GM12878 (cell line): ENCODE measurements around the gene ASH1L. TPM values are rescaled to one million over a fixed set of nuclear protein-coding genes. Genes with fewer than 3 reads are reported as not detected.

Experiments used
- ATAC-seq: fragments of 200-7000 bp; cut with Tn5 transposase; 3 replicates; pipeline ENCODE4 v1.9.1; 2020; ENCODE audit warnings: mild to moderate bottlenecking, moderate library complexity
- BruUV-seq: library from RNA; stranded (reverse); fragments of 400-500 nt; replicated peaks from 2 replicates; lab custom pipeline; 2021; lab: Mats Ljungman, UMichigan
- CTCF ChIA-PET: fragments of 300-600 bp; sonication (Branson Sonifier 250); formaldehyde crosslinking; extraction: SDS; loops from one replicate; lab custom pipeline; 2021; ENCODE audit warnings: inconsistent platforms; lab: Yijun Ruan, JAX
- POLR2A ChIA-PET: fragments of 350-600 bp; formaldehyde crosslinking; extraction: SDS; loops from one replicate; lab custom pipeline; 2021; ENCODE audit warnings: inconsistent platforms; lab: Charles Lee
- RAD21 ChIA-PET: fragments of 300-600 bp; sonication (Branson Sonifier 250); formaldehyde crosslinking; loops from one replicate; lab custom pipeline; 2023; ENCODE audit warnings: antibody characterized with exemption; ENCODE audit not compliant: unreplicated experiment; lab: Charles Lee
- SMC1A ChIA-PET: fragments of 300-600 bp; sonication (Branson Sonifier 250); formaldehyde crosslinking; loops from one replicate; lab custom pipeline; 2023; ENCODE audit not compliant: unreplicated experiment, uncharacterized antibody; lab: Charles Lee
- DNase-seq: peaks from one replicate; pipeline ENCODE4 v3.0.0-alpha.2; 2011; ENCODE audit warnings: low read depth, low spot score
- FAIRE-seq: peaks from 3 replicates; lab custom pipeline; 2011; peaks lifted over from hg19 to GRCh38; lab: Jason Lieb, UNC
- H2AFZ ChIP-seq: 2 replicates; pipeline ENCODE4 v1.6.0; 2011; ENCODE audit warnings: low read depth, low read length, control low read depth; ENCODE audit not compliant: control insufficient read depth
- H3K27ac ChIP-seq: 2 replicates; pipeline ENCODE4 v1.5.1; 2011; ENCODE audit warnings: control low read depth; ENCODE audit not compliant: control insufficient read depth, insufficient read depth
- H3K27me3 ChIP-seq, 2 experiments: replicated peaks in 1 of 2; 2 replicates each; pipeline versions ENCODE4 v1.6.0 to v1.6.1; 2011; ENCODE audit warnings: low read length in 1 of 2; ENCODE audit not compliant: control insufficient read depth in 2 of 2, insufficient read depth in 2 of 2
- H3K36me3 ChIP-seq, 2 experiments: 2 replicates each; pipeline ENCODE4 v1.5.1; 2011; ENCODE audit warnings: low read length in 1 of 2; ENCODE audit not compliant: control insufficient read depth in 2 of 2, insufficient read depth in 2 of 2
- H3K4me1 ChIP-seq: 2 replicates; pipeline ENCODE4 v1.6.1; 2011; ENCODE audit warnings: mild to moderate bottlenecking, low read length, moderate library complexity, mixed read lengths; ENCODE audit not compliant: control insufficient read depth, insufficient read depth
- H3K4me2 ChIP-seq: 2 replicates; pipeline ENCODE4 v1.6.0; 2011; ENCODE audit warnings: control low read depth; ENCODE audit not compliant: control insufficient read depth, insufficient read depth
- H3K4me3 ChIP-seq: fragments of 200-600 bp; sonication (generic); 2 replicates; pipeline ENCODE4 v1.5.1; 2016
- H3K79me2 ChIP-seq: 2 replicates; pipeline ENCODE4 v1.6.0; 2011; ENCODE audit warnings: low read length; ENCODE audit not compliant: control insufficient read depth, insufficient read depth
- H3K9ac ChIP-seq: 2 replicates; pipeline ENCODE4 v1.8.0; 2011; ENCODE audit warnings: low read length, control low read depth, mixed read lengths; ENCODE audit not compliant: control insufficient read depth, insufficient read depth
- H3K9me3 ChIP-seq: replicated peaks from 3 replicates; pipeline ENCODE4 v1.5.1; 2011; ENCODE audit warnings: mild to moderate bottlenecking, low read length; ENCODE audit not compliant: control insufficient read depth, insufficient read depth
- H4K20me1 ChIP-seq: 2 replicates; pipeline ENCODE4 v1.6.0; 2011; ENCODE audit not compliant: control insufficient read depth, insufficient read depth
- CBFB ChIP-seq: IDR thresholded peaks from 2 replicates; pipeline ENCODE4 v1.6.1; 2016; ENCODE audit warnings: antibody characterized with exemption, low read depth
- EGR1 ChIP-seq, 2 experiments: IDR thresholded peaks; 1 replicate in 1 of 2; 2 replicates in 1 of 2; pipeline ENCODE4 v1.6.1; 2011 to 2012; ENCODE audit warnings: low read depth in 2 of 2, low read length in 2 of 2, borderline replicate concordance in 1 of 2, mild to moderate bottlenecking in 1 of 2, moderate library complexity in 1 of 2
- FOS ChIP-seq: IDR thresholded peaks from 3 replicates; pipeline ENCODE4 v1.6.1; 2011; ENCODE audit warnings: borderline replicate concordance; ENCODE audit not compliant: insufficient read length; ENCODE audit errors: extremely low read depth
- GATAD2B ChIP-seq: fragments of 450-650 bp; conservative IDR thresholded peaks from 2 replicates; pipeline ENCODE4 v1.6.1; 2017; ENCODE audit warnings: low read depth, mild to moderate bottlenecking, moderate library complexity
- MXI1 ChIP-seq: fragments of 150-350 bp; IDR thresholded peaks from 2 replicates; pipeline ENCODE4 v1.6.1; 2011; ENCODE audit warnings: low read depth, mild to moderate bottlenecking, inconsistent platforms, low read length, improper control_type of control experiment
- NFXL1 ChIP-seq: fragments of 450-650 bp; IDR thresholded peaks from 2 replicates; pipeline ENCODE4 v1.6.1; 2017; ENCODE audit warnings: antibody characterized with exemption, mild to moderate bottlenecking, borderline replicate concordance
- NFYB ChIP-seq: IDR thresholded peaks from 2 replicates; pipeline ENCODE4 v1.6.1; 2011; ENCODE audit warnings: low read depth, mild to moderate bottlenecking, low read length, improper control_type of control experiment, moderate library complexity; ENCODE audit not compliant: insufficient read depth
- PML ChIP-seq: IDR thresholded peaks from 2 replicates; pipeline ENCODE4 v1.6.1; 2012; ENCODE audit warnings: low read length, inconsistent platforms
- POLR2A ChIP-seq: IDR thresholded peaks from 2 replicates; pipeline ENCODE4 v1.6.1; 2011; ENCODE audit warnings: low read depth, mild to moderate bottlenecking, low read length
- POU2F2 ChIP-seq: IDR thresholded peaks from 3 replicates; pipeline ENCODE4 v1.6.1; 2011; ENCODE audit warnings: low read depth, mild to moderate bottlenecking, low read length, borderline replicate concordance
- RBBP5 ChIP-seq: fragments of 200-600 bp; sonication (generic); conservative IDR thresholded peaks from 2 replicates; pipeline ENCODE4 v1.6.1; 2016
- STAT1 ChIP-seq: fragments of 450-650 bp; conservative IDR thresholded peaks from 2 replicates; pipeline ENCODE4 v1.6.1; 2014; ENCODE audit warnings: antibody characterized with exemption, mild to moderate bottlenecking
- TBL1XR1 ChIP-seq: IDR thresholded peaks from 2 replicates; pipeline ENCODE4 v1.6.1; 2012; ENCODE audit warnings: low read depth, low read length, improper control_type of control experiment
- WGBS: methylation state at CpG from one replicate; pipeline ENCODE4 v1.1.6; 2016; ENCODE audit warnings: low lambda C conversion rate; ENCODE audit not compliant: insufficient replicate concordance, insufficient coverage; ENCODE audit errors: missing lambda C conversion rate; 5-methylcytosine and 5-hydroxymethylcytosine counted together
- in situ Hi-C: fragments of 300-500 bp; cut with MboI; formaldehyde crosslinking; loops from 9 replicates; pipeline ENCODE4 v1.14.3; 2018; ENCODE audit warnings: mixed read lengths
- intact Hi-C: fragments of 100-400 bp; cut with micrococcal nuclease; formaldehyde crosslinking; loops from one replicate; pipeline ENCODE4 v1.14.2; 2022; ENCODE audit not compliant: unreplicated experiment
- polyA plus RNA-seq, 11 experiments: library from polyadenylated mRNA; depleted of rRNA in 4 of 11; unstranded in 6 of 11; stranded (reverse) in 5 of 11; fragments of >200 nt; fragmentation: Nextera tagmentation in 4 of 11; fragmentation: Illumina TruSeq in 1 of 11; extraction: Ambion mirVana in 4 of 11; extraction: Trizol in 1 of 11; gene quantifications; 1 replicate in 1 of 11; 2 replicates in 10 of 11; pipeline versions ENCODE4 v1.2.1 to v1.2.3, GENCODE V29; 2011 to 2016; ENCODE audit warnings: inconsistent platforms in 2 of 11, missing spikeins in 2 of 11, low read depth in 1 of 11
- total RNA-seq, 4 experiments: library from RNA; depleted of rRNA in 3 of 4; stranded (reverse); fragments of >200 nt in 3 of 4; fragmentation: Illumina TruSeq in 1 of 4; extraction: Trizol in 1 of 4; gene quantifications; 2 replicates each; pipeline versions ENCODE4 v1.2.1 to v1.2.3, GENCODE V29; 2013 to 2021
- TF ChIP-seq, protein P1 (sequence below): IDR thresholded peaks from 2 replicates; pipeline ENCODE4 v1.6.1; 2012; ENCODE audit warnings: low read depth, low read length, improper control_type of control experiment
- TF ChIP-seq, protein P2 (sequence below): IDR thresholded peaks from 2 replicates; pipeline ENCODE4 v1.6.1; 2012; ENCODE audit warnings: low read length, inconsistent platforms
- TF ChIP-seq, protein P3 (sequence below): fragments of 450-650 bp; IDR thresholded peaks from 2 replicates; pipeline ENCODE4 v1.6.1; 2016; ENCODE audit warnings: mild to moderate bottlenecking
- TF ChIP-seq, protein P4 (sequence below): fragments of 450-650 bp; IDR thresholded peaks from 2 replicates; pipeline ENCODE4 v1.6.1; 2017; ENCODE audit warnings: mild to moderate bottlenecking

Gene ASH1L
- total and polyA plus RNA-seq, 10 of the 15 experiments (the other 5 are each of a cell fraction or from before 2014, with no cell fraction given) = 1.7 to 23.9 (median 16.6) TPM

DNA sequence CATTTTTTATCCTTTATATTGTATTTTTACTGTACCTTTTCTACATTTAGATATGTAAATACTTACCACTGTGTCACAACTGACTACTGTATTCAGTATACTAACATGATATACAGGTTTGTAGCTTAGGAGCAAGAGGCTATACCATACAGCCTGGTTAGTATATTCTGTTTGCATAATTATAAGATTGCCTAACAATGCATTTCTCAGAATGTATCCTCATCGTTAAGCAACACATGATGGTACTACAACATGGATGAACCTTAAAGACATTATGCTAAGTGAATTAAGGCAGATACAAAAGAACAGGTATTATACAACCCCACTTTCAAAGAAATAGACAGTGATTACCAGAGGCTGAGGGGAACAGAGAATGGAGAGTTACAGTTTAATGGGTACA is 179.2 kb downstream of the ASH1L start:
- H3K79me2 ChIP-seq = no peaks in the 10 kb centered on the region
- ATAC-seq (no peak), FAIRE-seq (no peak), DNase-seq (no peak)
- no peaks in the 10 kb centered on the region; the same call in 2 of the 3 replicates for H3K9me3 ChIP-seq
- 100% methylated on average over 1 of the region's 1 CpG for WGBS
- in situ Hi-C loops = no loop called here
- no peaks in the 10 kb centered on the region for H3K4me1 ChIP-seq
- H3K4me3 ChIP-seq = no peak overlapping the region
- no peak overlapping the region for H3K27ac ChIP-seq
- intact Hi-C loops = no loop called here
- H4K20me1 ChIP-seq = no peaks in the 10 kb centered on the region
- no peak overlapping the region for H3K4me2 ChIP-seq
- H3K36me3 ChIP-seq = peaks cover 0 to 14% of the 10 kb centered on the region in 2 experiments; a peak in 3 of 4 replicates
- CTCF ChIA-PET = interaction anchor here (1.0 to 2.0 kb wide), 2 partner anchors 118 to 121 kb away, joined by 3 to 4 read pairs; no protein-coding TSS in a partner anchor
- SMC1A ChIA-PET = interaction anchor here (0.7 to 1.8 kb wide), 3 partner anchors 11 to 153 kb away, joined by 3 to 4 read pairs (median 3); no protein-coding TSS in a partner anchor
- POLR2A ChIA-PET = no interaction called here
- TF ChIP-seq NFYB (no peak), POU2F2 (no peak), EGR1 (IDR thresholded peaks at IDR 0.05; ENCODE audit: borderline replicate concordance in 1 of 2, low read depth in 2 of 2, low read length in 2 of 2) (no peak), FOS (no peak), GATAD2B (no peak), NFXL1 (no peak), POLR2A (no peak), STAT1 (no peak), MXI1 (no peak), PML (no peak), RBBP5 (no peak), TBL1XR1 (no peak), CBFB (no peak)
- TF ChIP-seq, protein P1, sequence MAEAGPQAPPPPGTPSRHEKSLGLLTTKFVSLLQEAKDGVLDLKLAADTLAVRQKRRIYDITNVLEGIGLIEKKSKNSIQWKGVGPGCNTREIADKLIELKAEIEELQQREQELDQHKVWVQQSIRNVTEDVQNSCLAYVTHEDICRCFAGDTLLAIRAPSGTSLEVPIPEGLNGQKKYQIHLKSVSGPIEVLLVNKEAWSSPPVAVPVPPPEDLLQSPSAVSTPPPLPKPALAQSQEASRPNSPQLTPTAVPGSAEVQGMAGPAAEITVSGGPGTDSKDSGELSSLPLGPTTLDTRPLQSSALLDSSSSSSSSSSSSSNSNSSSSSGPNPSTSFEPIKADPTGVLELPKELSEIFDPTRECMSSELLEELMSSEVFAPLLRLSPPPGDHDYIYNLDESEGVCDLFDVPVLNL = no peak
- TF ChIP-seq, protein P2, sequence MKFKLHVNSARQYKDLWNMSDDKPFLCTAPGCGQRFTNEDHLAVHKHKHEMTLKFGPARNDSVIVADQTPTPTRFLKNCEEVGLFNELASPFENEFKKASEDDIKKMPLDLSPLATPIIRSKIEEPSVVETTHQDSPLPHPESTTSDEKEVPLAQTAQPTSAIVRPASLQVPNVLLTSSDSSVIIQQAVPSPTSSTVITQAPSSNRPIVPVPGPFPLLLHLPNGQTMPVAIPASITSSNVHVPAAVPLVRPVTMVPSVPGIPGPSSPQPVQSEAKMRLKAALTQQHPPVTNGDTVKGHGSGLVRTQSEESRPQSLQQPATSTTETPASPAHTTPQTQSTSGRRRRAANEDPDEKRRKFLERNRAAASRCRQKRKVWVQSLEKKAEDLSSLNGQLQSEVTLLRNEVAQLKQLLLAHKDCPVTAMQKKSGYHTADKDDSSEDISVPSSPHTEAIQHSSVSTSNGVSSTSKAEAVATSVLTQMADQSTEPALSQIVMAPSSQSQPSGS = no peak
- TF ChIP-seq, protein P3, sequence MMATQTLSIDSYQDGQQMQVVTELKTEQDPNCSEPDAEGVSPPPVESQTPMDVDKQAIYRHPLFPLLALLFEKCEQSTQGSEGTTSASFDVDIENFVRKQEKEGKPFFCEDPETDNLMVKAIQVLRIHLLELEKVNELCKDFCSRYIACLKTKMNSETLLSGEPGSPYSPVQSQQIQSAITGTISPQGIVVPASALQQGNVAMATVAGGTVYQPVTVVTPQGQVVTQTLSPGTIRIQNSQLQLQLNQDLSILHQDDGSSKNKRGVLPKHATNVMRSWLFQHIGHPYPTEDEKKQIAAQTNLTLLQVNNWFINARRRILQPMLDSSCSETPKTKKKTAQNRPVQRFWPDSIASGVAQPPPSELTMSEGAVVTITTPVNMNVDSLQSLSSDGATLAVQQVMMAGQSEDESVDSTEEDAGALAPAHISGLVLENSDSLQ = no peak
- TF ChIP-seq, protein P4, sequence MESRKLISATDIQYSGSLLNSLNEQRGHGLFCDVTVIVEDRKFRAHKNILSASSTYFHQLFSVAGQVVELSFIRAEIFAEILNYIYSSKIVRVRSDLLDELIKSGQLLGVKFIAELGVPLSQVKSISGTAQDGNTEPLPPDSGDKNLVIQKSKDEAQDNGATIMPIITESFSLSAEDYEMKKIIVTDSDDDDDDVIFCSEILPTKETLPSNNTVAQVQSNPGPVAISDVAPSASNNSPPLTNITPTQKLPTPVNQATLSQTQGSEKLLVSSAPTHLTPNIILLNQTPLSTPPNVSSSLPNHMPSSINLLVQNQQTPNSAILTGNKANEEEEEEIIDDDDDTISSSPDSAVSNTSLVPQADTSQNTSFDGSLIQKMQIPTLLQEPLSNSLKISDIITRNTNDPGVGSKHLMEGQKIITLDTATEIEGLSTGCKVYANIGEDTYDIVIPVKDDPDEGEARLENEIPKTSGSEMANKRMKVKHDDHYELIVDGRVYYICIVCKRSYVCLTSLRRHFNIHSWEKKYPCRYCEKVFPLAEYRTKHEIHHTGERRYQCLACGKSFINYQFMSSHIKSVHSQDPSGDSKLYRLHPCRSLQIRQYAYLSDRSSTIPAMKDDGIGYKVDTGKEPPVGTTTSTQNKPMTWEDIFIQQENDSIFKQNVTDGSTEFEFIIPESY = no peak
- no TSS peak for BruUV-seq
- RAD21 ChIA-PET = interaction anchor here (1.2 kb wide), 1 partner anchor 117 kb away, joined by 5 read pairs; no protein-coding TSS in a partner anchor
- no peaks in the 10 kb centered on the region for H3K27me3 ChIP-seq
- H2AFZ ChIP-seq = no peak overlapping the region
- no peak overlapping the region for H3K9ac ChIP-seq
